GM19397 (cell line): ENCODE measurements around the gene NMUR1.
A peak's percentile ranks its signal among the peaks of the same experiment; 100 is the strongest.

ENCODE experiments used
- ATAC-seq: cut with Tn5 transposase; IDR thresholded peaks from one replicate; pipeline ENCODE4 v1.9.1; 2021; ENCODE audit warnings: mild to moderate bottlenecking, moderate library complexity; ENCODE audit not compliant: unreplicated experiment

Gene NMUR1

GRCh38 chr2:231488331-231488730, 41.9 kb downstream of the NMUR1 start:
- ATAC-seq = no peak

GRCh38 chr2:231486851-231487596, 43.2 kb downstream of the NMUR1 start:
- ATAC-seq = no peak

- ATAC-seq = no peak
These were observed 46.6 kb downstream of the NMUR1 start for GRCh38 chr2:231483398-231484329.

GRCh38 chr2:231482806-231483391, 47.3 kb downstream of the NMUR1 start:
- peak; percentile 58 for ATAC-seq

- no peak for ATAC-seq
These were observed 49.5 kb downstream of the NMUR1 start for GRCh38 chr2:231480781-231481180.

- ATAC-seq = no peak
These were observed 50.8 kb downstream of the NMUR1 start for GRCh38 chr2:231479455-231479854.

- no peak for ATAC-seq
These were observed 53.3 kb downstream of the NMUR1 start for GRCh38 chr2:231476920-231477319.

GRCh38 chr2:231475965-231476364, 54.3 kb downstream of the NMUR1 start:
- no peak for ATAC-seq
